Fibroblast of pulmonary artery (primary cell): Measurements from ENCODE around the gene ACE2.

Source experiments
- DNase-seq: peaks from one replicate; pipeline ENCODE4 v3.0.0-alpha.2; 2010; ENCODE audit warnings: low read depth
- H3K4me3 ChIP-seq: replicated peaks from 2 replicates; pipeline ENCODE4 v1.5.1; 2011; ENCODE audit warnings: low read depth, mild to moderate bottlenecking, control low read depth, low read length, moderate library complexity
- CTCF ChIP-seq: IDR thresholded peaks from 2 replicates; pipeline ENCODE4 v1.5.1; 2011; ENCODE audit warnings: mild to moderate bottlenecking, control low read depth, low read length, inconsistent platforms; ENCODE audit errors: missing control alignments

ACE2 gene

GRCh38 chrX:15605226-15605625, 4.5 kb upstream of the ACE2 start:
- no peak for TF ChIP-seq CTCF
- H3K4me3 ChIP-seq = no peak overlapping the region
- no peak for DNase-seq

GRCh38 chrX:15602761-15603160, 2.0 kb upstream of the ACE2 start:
- DNase-seq = no peak
- TF ChIP-seq CTCF = no peak

DNA sequence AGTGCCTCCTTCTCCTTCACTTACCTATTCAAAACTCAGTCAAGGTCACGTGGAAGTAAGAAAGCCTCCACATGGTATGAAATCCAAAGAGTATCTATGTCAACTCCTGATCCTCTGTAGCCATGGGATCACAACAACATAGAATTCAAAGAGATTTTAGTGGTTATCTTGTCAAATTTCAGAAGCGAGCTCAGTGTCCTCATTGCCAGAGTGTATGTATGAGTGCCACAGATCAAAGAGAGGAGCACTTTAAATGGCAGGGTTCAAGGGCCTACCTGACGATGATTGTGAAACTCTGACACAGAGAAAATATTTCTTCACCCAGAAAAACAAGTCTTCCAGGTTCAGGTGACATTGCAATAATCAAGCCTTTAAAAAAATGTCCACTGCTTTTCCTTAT, 1.2 kb upstream of the ACE2 start:
- no peak overlapping the region for H3K4me3 ChIP-seq
- DNase-seq = no peak
- no peak for TF ChIP-seq CTCF

More at GRCh38 chrX:15602761-15603160, 2.0 kb upstream of the ACE2 start:
- no peak overlapping the region for H3K4me3 ChIP-seq

GRCh38 chrX:15600049-15600448, 711 bp downstream of the ACE2 start:
- no peak overlapping the region for H3K4me3 ChIP-seq
- no peak for TF ChIP-seq CTCF
- DNase-seq = no peak

DNA sequence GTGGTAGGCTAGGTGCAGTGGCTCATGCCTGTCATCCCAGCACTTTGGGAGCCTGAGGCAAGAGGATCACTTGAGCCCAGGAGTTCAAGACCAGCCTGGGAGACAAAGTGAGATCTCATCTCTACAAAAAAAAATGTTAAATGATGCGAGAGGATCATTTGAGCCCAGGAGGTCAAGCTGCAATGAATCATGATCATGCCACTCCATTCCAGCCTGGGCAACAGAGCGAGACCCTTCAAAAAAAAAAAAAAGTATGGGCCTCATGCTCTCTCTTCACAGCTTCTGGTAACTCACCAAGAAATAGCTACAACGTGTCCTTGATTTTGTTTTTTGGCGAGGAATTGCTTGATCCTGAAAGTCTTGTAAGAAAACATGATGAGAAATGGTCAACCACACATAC, 1.3 kb downstream of the ACE2 start:
- DNase-seq = no peak
- no peak overlapping the region for H3K4me3 ChIP-seq
- no peak for TF ChIP-seq CTCF

- no peak for DNase-seq
- H3K4me3 ChIP-seq = no peak overlapping the region
- no peak for TF ChIP-seq CTCF
These were observed 2.7 kb downstream of the ACE2 start for GRCh38 chrX:15598026-15598425.

GRCh38 chrX:15594371-15594770, 6.4 kb downstream of the ACE2 start:
- no peak overlapping the region for H3K4me3 ChIP-seq
- DNase-seq = no peak
- TF ChIP-seq CTCF = no peak
